SK-N-DZ (cell line): Measurements from ENCODE around the gene APMAP.
"Not testable (repeated sequence)": the region's sequence is repeated elsewhere in the genome, so short reads cannot be mapped to it uniquely, and the experiment has no call there.

Experiments
- DNase-seq: peaks from one replicate; pipeline ENCODE4 v3.0.0-alpha.2; 2015; ENCODE audit warnings: low spot score

The APMAP gene

GRCh38 chr20:24953209-24953575, 39.4 kb downstream of the APMAP start:
- DNase-seq = no peak

DNA sequence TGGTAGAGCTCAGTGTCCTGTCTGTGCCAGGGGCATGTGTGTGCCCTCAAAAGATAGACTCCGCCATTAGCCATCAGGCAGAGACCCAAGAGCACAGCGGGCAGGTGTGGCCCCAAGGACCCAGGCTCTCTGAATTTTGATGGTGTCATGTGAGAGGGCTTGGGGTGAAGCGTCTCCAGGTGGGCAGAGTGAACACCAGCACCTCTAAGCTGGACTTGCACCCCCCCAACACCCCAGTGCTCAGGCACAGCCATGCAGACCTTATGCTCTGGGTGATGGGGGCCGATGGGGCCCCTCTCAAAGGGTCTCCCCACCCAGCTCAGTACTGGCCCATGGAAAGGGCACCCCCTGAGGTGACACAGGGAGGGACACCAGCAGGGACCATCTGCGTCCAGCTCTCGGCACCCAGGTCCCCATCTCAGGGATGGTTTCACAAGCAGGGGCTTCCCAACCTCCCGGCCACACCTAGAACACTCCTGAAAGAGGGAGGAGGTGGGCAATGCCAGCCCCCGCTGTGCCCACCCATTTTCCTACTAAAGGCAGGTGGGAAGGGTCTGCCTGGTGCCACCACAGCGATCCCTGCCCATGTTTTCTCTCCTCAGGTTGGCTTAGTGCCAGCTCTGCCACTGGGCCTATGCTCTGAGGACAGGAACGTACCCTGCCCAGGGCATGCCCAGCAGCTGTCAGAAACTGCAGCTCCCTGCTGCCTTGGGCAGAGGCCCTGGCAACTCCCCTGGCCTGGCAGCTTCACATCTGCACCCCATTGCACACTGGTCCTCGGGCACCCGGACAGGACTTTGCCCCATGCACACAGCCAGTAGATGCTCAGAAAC, 40.0 kb downstream of the APMAP start:
- no peak for DNase-seq

GRCh38 chr20:24951536-24952083, 40.9 kb downstream of the APMAP start:
- no peak for DNase-seq

- DNase-seq = peak; percentile 60
Measured at GRCh38 chr20:24950836-24951525, 41.6 kb downstream of the APMAP start.

GRCh38 chr20:24950128-24950835, 42.3 kb downstream of the APMAP start:
- DNase-seq = no peak

DNA sequence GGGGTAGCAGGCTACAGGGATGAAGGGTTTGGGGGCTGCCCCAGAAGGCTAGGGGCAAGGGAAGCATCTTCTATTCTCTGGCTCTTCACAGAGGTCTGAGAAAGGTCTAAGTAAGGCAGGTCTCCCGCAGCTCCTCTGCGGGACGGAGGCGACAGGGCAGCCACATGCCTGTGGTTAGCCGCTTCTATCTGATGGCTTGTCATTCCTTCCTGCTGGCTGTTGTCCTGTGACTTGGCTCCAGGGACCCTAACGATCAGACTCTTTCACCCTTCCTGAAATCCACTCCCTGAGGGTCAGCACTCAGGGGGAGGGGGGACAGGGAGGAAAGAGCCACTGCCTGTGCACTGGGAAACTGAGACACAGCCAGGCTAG, 42.8 kb downstream of the APMAP start:
- peak; percentile 31 for DNase-seq

DNA sequence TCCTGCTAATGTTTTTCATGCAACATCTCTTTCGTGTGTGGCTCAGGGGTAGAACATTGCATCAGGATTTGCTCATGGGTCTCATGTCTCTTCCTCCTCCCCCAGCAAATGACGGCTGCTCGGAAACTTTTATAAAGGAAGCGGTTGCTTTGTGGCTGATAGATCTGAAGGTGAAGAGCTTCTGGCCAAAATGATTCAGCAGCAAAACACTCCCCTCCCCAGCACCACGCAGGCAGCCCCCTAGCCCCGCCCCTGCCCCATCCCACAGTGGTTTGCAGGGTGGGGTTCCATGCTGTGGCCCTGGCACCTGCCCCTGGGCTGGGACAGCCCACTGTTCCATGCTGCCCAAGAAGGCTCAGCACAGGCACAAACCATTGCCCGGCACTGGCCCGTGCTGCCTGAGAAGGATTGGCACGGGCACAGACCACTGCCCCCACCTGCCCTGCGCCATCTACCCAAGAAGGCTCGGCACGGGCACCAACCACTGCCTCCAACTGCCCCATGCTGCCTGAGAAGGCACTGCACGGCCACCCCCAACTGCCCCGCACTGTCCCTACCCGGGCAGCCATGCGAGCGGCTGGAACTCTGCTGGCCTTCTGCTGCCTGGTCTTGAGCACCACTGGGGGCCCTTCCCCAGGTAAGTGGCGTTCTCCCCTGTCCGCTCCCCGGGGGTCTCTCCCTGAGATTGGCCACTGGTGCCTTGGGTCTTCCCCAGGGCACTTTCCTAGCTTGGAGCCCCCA, 43.4 kb downstream of the APMAP start, which contains the start of gene CST7:
Gene CST7, plus strand, starts transcription at position 331 of the 741 bp plus-strand sequence. Its CDS starts 237 bp downstream, at position 568.
- DNase-seq = no peak

DNA sequence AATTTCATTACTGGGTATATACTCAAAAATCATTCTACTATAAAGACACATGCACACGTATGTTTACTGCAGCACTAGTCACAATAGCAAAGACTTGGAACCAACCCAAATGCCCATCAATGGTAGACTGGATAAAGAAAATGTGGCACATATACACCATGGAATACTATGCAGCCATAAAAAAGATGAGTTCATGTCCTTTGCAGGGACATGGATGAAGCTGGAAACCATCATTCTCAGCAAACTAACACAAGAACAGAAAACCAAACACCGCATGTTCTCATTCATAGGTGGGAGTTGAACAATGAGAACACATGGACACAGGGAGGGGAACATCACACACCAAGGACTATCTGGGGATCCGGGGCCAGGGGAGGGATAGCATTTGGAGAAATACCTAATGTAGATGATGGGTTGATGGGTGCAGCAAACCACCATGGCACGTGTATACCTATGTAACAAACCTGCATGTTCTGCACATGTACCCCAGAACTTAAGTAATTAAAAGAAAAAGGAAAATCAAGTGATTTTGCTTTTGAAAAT, 44.1 kb downstream of the APMAP start:
- DNase-seq = not testable (repeated sequence)

GRCh38 chr20:24946376-24946775, 46.2 kb downstream of the APMAP start:
- DNase-seq = not testable (repeated sequence)

GRCh38 chr20:24943731-24944130, 48.8 kb downstream of the APMAP start:
- no peak for DNase-seq

- DNase-seq = no peak
Measured at GRCh38 chr20:24943196-24943595, 49.4 kb downstream of the APMAP start.

GRCh38 chr20:24942679-24943078, 49.9 kb downstream of the APMAP start:
- DNase-seq = no peak

DNA sequence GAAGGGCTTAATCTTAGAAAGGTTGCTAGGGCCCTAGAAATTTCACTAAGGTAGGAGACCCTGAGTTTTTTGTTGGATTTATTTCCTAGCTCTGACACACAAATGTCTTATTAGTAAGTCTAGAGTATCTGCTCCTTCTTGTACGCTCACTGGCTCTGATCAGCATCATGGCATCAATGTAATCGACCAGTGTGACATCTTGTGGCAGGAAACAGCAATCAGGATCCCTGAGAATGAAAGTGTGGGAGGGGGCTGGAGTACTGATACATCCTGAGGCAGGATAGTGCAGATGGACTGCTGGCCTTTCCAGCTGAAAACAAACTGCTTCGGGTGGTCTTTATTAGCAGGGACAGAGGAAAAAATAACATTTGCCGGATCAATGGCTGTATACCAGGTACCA, 53.5 kb downstream of the APMAP start:
- DNase-seq = no peak

- no peak for DNase-seq
Measured at GRCh38 chr20:24938498-24938897, 54.1 kb downstream of the APMAP start.

GRCh38 chr20:24937579-24937978, 55.0 kb downstream of the APMAP start:
- DNase-seq = no peak

DNA sequence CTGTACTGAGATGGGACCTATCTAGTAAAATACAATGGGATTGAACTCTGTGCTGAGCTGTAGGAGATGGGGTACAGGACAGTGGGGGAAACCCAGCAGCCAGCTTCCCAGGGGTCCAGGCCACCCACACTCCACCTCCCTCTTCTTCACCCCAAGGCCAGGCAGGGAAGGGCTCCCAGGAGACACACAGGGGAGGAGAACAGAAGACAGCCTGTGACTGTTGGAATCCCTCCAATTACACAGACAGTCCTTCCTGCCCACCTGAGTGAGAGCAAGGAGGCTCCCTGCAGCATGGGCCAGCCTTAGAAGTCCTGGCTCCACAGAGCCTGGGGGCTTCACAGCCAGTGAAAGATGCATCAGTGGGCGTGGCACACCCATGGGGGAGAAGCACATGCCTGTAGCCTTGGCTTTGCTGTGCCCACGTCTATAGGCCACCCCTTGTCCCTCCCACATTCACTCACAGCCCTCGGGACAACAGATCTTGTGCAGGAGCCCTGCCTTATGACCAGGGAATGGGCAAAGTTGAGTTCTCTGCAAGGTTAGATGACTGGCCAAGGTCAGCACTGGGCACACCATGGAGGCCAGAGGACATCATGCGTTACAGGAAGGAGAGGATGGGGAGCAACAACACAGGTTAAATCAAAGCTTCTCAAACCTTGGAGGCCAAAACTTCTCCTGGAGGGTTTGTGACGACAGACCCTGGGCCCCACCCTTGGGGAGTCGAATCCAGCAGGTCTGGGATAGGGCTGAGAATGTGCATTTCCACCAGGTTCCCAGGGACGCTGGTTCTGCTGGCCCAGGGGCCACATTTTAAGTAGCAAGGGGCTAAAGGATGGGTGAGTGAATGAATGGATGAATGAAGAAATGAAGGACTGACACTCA, 55.8 kb downstream of the APMAP start:
- DNase-seq = no peak

- no peak for DNase-seq
Measured at GRCh38 chr20:24935766-24936525, 56.6 kb downstream of the APMAP start.

DNA sequence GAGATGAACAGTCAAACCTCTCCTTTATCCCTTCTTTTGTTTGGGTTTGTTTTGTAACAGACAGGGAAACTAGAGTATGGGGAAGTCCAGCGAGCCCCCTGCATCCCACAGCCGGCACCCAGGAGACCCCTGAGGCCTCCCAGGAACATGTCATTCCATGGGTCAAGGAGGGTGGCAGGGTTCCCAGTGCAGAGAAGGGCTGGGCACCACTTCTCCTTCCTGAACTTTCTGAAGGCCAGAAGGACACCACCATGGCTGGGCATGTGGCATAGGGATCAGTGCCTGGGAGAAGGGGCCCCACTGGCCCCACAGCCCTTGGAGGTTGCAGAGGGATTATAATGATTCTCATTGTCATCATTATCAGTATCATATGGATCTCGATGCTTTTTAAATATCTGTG, 57.4 kb downstream of the APMAP start:
- DNase-seq = no peak

- DNase-seq = no peak
Measured at GRCh38 chr20:24934716-24935115, 57.8 kb downstream of the APMAP start.
